ENCODE data around the gene XXYLT1. TPM values are rescaled to one million over a fixed set of nuclear protein-coding genes. Genes with fewer than 3 reads are reported as not detected.
A peak's percentile ranks its signal among the peaks of the same experiment; 100 is the strongest.

The XXYLT1 gene
- total and polyA plus RNA-seq, 8 donors, result 1.8 to 5.0 (median 2.6) TPM

DNA sequence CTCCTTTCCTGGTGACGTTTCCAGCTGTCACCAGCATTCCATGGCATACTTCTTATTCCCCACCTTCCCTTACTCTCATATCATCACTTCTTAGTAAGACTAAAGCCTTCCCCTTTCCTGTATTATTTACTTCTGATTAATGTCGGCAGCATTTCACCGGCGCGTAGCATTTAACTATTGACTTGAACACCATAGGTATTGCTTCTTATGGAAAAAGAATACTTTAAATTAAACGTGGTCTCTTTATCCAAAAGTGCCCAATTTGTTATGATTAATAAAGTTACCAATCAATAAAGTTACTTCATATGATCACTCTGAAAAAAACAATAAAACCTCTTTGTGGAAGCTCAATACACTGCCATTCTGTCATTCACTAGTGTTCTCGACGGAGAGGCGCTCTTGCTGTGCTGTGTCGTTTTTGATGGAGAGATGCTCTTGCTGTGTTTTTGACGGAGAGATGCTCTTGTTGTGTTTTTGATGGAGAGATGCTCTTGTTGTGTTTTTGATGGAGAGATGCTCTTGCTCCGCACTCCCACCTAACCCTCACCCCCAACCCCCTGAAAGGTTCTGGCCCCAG lies 165.0 kb downstream of the XXYLT1 start:
- TF ChIP-seq, protein P1, sequence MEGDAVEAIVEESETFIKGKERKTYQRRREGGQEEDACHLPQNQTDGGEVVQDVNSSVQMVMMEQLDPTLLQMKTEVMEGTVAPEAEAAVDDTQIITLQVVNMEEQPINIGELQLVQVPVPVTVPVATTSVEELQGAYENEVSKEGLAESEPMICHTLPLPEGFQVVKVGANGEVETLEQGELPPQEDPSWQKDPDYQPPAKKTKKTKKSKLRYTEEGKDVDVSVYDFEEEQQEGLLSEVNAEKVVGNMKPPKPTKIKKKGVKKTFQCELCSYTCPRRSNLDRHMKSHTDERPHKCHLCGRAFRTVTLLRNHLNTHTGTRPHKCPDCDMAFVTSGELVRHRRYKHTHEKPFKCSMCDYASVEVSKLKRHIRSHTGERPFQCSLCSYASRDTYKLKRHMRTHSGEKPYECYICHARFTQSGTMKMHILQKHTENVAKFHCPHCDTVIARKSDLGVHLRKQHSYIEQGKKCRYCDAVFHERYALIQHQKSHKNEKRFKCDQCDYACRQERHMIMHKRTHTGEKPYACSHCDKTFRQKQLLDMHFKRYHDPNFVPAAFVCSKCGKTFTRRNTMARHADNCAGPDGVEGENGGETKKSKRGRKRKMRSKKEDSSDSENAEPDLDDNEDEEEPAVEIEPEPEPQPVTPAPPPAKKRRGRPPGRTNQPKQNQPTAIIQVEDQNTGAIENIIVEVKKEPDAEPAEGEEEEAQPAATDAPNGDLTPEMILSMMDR (IDR thresholded peaks at IDR 0.05), result no peak
- no peaks in the 10 kb centered on the region for H3K9me3 ChIP-seq
- H3K27me3 ChIP-seq, result no peaks in the 10 kb centered on the region
- H3K4me3 ChIP-seq, result peak overlapping the region in 1 of 4 donors; percentile 28
- intact Hi-C loops (cut with DNase I), result loop anchor here in 2 of 3 donors (2.0 to 5.0 kb wide), 2 partner anchors 419 to 423 kb away; partner anchors contain the start of gene FAM43A (in 1 of the 2)
- H3K4me1 ChIP-seq, result no peaks in the 10 kb centered on the region
- no peak for DNase-seq
- 65 to 78% methylated on average over 12 of the region's 12 CpGs for WGBS, 2 donors
- no peak overlapping the region for H3K27ac ChIP-seq
- FAIRE-seq, result no peak
- H3K36me3 ChIP-seq, result no peaks in the 10 kb centered on the region
- ATAC-seq, result no peak

DNA sequence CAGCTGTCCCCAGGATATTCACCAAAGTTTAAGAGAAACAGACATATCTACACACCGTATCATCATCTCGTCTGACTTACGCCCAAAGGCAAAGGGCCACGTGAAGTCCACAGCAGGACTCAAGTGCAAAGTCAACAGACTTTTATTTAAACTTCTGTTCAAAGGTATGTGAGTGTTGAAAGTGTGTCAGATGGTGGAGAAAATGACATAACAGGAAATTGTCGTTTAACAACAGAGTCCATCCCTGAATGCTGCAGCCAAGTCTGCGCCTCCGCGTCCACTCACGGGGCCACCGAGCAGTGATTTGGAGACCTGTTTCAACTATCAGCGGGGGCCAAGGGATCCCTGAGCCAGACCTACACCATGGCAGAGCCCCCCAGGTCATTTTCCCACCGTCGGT lies 165.6 kb downstream of the XXYLT1 start:
- FAIRE-seq, result no peak
- DNase-seq, result no peak
- Histone ChIP-seq H3K4me1 (no peaks in the 10 kb centered on the region), H3K27me3 (no peaks in the 10 kb centered on the region), H3K36me3 (no peaks in the 10 kb centered on the region), H3K27ac (no peak overlapping the region), H3K4me3 (no peak overlapping the region), H3K9me3 (no peaks in the 10 kb centered on the region)
- TF ChIP-seq, protein P1 (IDR thresholded peaks at IDR 0.05), result no peak
- ATAC-seq, result no peak
- WGBS, 2 donors, result 62 to 66% methylated on average over 13 of the region's 13 CpGs
- intact Hi-C loops (cut with DNase I), result loop anchor here in 2 of 3 donors (2.0 to 5.0 kb wide), 2 partner anchors 418 to 423 kb away; partner anchors contain the start of gene FAM43A (in 1 of the 2)

DNA sequence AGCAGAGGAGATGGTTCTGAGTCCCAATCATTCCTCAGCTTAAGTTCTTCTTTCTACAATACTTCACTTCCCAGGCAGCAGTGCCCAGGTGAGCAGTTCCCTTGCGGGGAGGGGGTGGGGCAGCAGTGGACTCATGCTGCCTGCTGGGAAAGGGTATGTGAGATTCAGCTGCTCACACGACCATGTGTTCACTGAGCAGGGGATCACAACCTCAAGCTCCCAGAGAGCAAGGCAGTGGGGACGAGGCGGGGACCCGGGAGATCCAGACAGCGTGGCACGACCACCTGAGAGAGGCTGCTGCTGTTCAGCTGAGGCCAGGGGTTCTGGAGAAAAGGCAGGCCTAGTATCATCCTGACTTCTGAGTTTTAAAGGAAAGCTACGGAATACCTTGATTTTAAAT lies 166.6 kb downstream of the XXYLT1 start:
- WGBS, 2 donors, result 69 to 75% methylated on average over 8 of the region's 8 CpGs
- H3K9me3 ChIP-seq, result no peaks in the 10 kb centered on the region
- intact Hi-C loops (cut with DNase I), result loop anchor here in 1 of 3 donors (2.0 kb wide), 1 partner anchor 422 kb away; no protein-coding TSS in a partner anchor
- DNase-seq (no peak), ATAC-seq (no peak), FAIRE-seq (no peak)
- H3K4me1 ChIP-seq, result no peaks in the 10 kb centered on the region
- no peaks in the 10 kb centered on the region for H3K27me3 ChIP-seq
- no peaks in the 10 kb centered on the region for H3K36me3 ChIP-seq
- TF ChIP-seq, protein P1 (IDR thresholded peaks at IDR 0.05), result no peak
- no peak overlapping the region for H3K4me3 ChIP-seq
- no peak overlapping the region for H3K27ac ChIP-seq

DNA sequence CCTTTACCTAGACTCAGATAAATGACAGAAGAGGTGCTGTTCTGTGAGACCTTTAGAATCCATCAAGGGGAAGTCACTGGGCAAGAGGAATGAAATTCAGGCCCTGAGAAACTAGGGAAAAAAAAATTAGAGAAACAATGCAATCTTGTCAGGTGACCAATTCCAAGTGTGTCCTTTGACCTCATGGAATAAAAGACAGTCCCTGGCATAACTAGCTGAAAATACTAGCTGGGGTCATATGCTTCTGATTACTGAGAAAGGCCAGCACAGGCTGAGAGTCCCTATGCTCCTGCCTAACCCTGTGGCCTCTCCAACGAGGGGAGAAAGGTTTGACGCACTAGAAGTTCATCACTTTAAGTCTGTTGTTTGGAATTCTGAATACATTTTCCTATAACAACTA lies 167.3 kb downstream of the XXYLT1 start:
- no peak overlapping the region for H3K27ac ChIP-seq

More for the DNA sequence above, 167.3 kb downstream of the XXYLT1 start:
- H3K27me3 ChIP-seq, result no peaks in the 10 kb centered on the region
- no peak overlapping the region for H3K4me3 ChIP-seq
- H3K4me1 ChIP-seq, result no peaks in the 10 kb centered on the region
- intact Hi-C loops (cut with DNase I), result loop anchor here in 1 of 3 donors (2.0 kb wide), 1 partner anchor 421 kb away; no protein-coding TSS in a partner anchor
- no peak for FAIRE-seq
- whole genome bisulfite sequencing, 2 donors, result 88 to 93% methylated on average over 2 of the region's 2 CpGs
- H3K36me3 ChIP-seq, result no peaks in the 10 kb centered on the region
- TF ChIP-seq, protein P1 (IDR thresholded peaks at IDR 0.05), result no peak
- no peak for DNase-seq
- ATAC-seq, result no peak
- H3K9me3 ChIP-seq, result no peaks in the 10 kb centered on the region

All from pancreas (tissue), 10 donors.